K562 (cell line): Measurements from ENCODE around the gene HMBS. TPM values are rescaled to one million over a fixed set of nuclear protein-coding genes. Genes with fewer than 3 reads are reported as not detected.

Experiments
- CEBPZ ChIP-seq: fragments of 150-350 bp; IDR thresholded peaks from 2 replicates; pipeline ENCODE4 v1.6.1; 2014; ENCODE audit warnings: low read depth, mild to moderate bottlenecking, low read length, borderline replicate concordance
- CHD7 ChIP-seq: fragments of 200-600 bp; sonication (generic); IDR thresholded peaks from one replicate; pipeline ENCODE4 v1.6.1; 2012; ENCODE audit warnings: mild to moderate bottlenecking, low read depth, low read length, inconsistent platforms
- CREBBP ChIP-seq: IDR thresholded peaks from one replicate; pipeline ENCODE4 v1.6.1; 2012; ENCODE audit warnings: low read depth, mild to moderate bottlenecking, control low read depth, inconsistent platforms, low read length
- MAFK ChIP-seq: IDR thresholded peaks from 2 replicates; pipeline ENCODE4 v1.6.1; 2011; ENCODE audit warnings: low read length, improper control_type of control experiment
- PHF8 ChIP-seq: fragments of 200-600 bp; sonication (generic); IDR thresholded peaks from 2 replicates; pipeline ENCODE4 v1.6.1; 2012; ENCODE audit warnings: mixed run types, mild to moderate bottlenecking, inconsistent platforms, low read length, moderate library complexity, borderline replicate concordance
- RBM25 ChIP-seq: fragments of 200-400 bp; formaldehyde crosslinking; IDR thresholded peaks from 2 replicates; pipeline ENCODE4 v1.6.1; 2018; ENCODE audit warnings: low read length, low read depth, moderate library complexity; ENCODE audit not compliant: severe bottlenecking
- TCF7L2 ChIP-seq: fragments of 150-350 bp; IDR thresholded peaks from 2 replicates; pipeline ENCODE4 v1.6.1; 2016; ENCODE audit warnings: low read depth, mild to moderate bottlenecking, low read length, moderate library complexity
- ZC3H8 ChIP-seq: fragments of 450-650 bp; IDR thresholded peaks from 2 replicates; pipeline ENCODE4 v1.6.1; 2017
- ZNF24 ChIP-seq: fragments of 450-650 bp; IDR thresholded peaks from 2 replicates; pipeline ENCODE4 v1.6.1; 2016
- polyA plus RNA-seq, 8 experiments: library from polyadenylated mRNA; depleted of rRNA in 4 of 8; stranded (reverse) in 5 of 8; unstranded in 3 of 8; fragments of >200 nt; fragmentation: Nextera tagmentation in 2 of 8; fragmentation: Illumina TruSeq in 1 of 8; extraction: Ambion mirVana in 2 of 8; extraction: Trizol in 1 of 8; gene quantifications; 2 replicates each; pipeline versions ENCODE4 v1.2.1 to v1.2.3, GENCODE V29; 2011 to 2014; ENCODE audit warnings: inconsistent platforms in 1 of 8, missing spikeins in 1 of 8
- total RNA-seq, 7 experiments: library from RNA; depleted of rRNA in 6 of 7; stranded (reverse); fragments of >200 nt in 6 of 7; fragmentation: Illumina TruSeq in 2 of 7; extraction: Trizol in 2 of 7; gene quantifications; 2 replicates each; pipeline versions ENCODE4 v1.2.1 to v1.2.3, GENCODE V29; 2011 to 2021; ENCODE audit warnings: low replicate concordance in 1 of 7
- TF ChIP-seq, protein P1 (sequence below), 2 experiments: IDR thresholded peaks; 2 replicates each; pipeline ENCODE4 v1.6.1; 2011; ENCODE audit warnings: borderline replicate concordance in 1 of 2, control low read depth in 1 of 2, low read depth in 1 of 2, low read length in 1 of 2, mild to moderate bottlenecking in 1 of 2, mixed read lengths in 1 of 2, moderate library complexity in 1 of 2; ENCODE audit not compliant: insufficient read depth in 1 of 2, insufficient read length in 1 of 2, poor library complexity in 1 of 2, severe bottlenecking in 1 of 2; ENCODE audit errors: extremely low read depth in 1 of 2

HMBS gene
- total and polyA plus RNA-seq, 9 of the 15 experiments (the other 6 are each of a cell fraction or from before 2014, with no cell fraction given): 56.9 to 385 (median 286) TPM

- TF ChIP-seq RBM25 (peak; percentile 60), ZNF24 (peak; percentile 70), PHF8 (peak; percentile 86; the same call in 1 of the 2 replicates), TCF7L2 (no peak), CHD7 (no peak), MAFK (no peak), CEBPZ (peak; percentile 52; the same call in 1 of the 2 replicates), CREBBP (no peak), ZC3H8 (no peak)
- TF ChIP-seq, protein P1, sequence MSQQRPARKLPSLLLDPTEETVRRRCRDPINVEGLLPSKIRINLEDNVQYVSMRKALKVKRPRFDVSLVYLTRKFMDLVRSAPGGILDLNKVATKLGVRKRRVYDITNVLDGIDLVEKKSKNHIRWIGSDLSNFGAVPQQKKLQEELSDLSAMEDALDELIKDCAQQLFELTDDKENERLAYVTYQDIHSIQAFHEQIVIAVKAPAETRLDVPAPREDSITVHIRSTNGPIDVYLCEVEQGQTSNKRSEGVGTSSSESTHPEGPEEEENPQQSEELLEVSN (IDR thresholded peaks at IDR 0.05; ENCODE audit: borderline replicate concordance in 1 of 2, extremely low read depth in 1 of 2, insufficient read depth in 1 of 2, insufficient read length in 1 of 2, low read depth in 1 of 2, low read length in 1 of 2, poor library complexity in 1 of 2, severe bottlenecking in 1 of 2): peak; percentile 96 to 98
These were observed 36.5 kb downstream of the HMBS start, which contains the start of gene HINFP (continued) for GRCh38 chr11:119121008-119121810.
